GM04504 (cell line): Measurements from ENCODE around the gene TMEM63B.
"Not testable (repeated sequence)": the region's sequence is repeated elsewhere in the genome, so short reads cannot be mapped to it uniquely, and the experiment has no call there.

Experiments used
- DNase-seq: peaks from one replicate; pipeline ENCODE4 v3.0.0-alpha.2; 2012; ENCODE audit warnings: low read depth

Gene TMEM63B

DNA sequence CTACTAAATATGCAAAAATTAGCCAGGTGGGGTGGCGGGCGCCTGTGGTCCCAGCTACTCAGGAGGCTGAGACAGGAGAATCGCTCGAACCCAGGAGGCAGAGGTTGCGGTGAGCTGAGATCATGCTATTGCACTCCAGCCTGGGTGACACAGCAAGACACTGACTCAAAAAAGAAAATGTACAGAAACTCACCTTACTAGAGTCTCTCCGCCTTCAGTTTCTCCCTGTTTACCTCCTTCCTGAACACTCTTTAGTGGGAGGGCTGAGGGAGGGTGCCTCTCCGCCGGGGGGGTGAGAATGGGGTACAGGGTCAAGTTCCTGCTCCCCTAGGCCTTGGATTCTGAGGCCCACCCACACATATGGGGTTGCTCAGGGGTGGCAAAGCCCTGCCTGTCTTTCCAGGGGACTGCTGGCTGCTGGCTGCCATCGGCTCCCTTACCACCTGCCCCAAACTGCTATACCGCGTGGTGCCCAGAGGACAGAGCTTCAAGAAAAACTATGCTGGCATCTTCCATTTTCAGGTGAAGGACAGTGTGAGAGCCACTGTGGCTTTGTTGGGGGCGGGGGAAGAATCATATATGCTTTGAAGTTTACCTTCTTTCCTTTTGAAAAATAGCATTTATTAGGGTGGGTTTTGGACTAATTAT is 44.7 kb downstream of the TMEM63B start:
- no peak for DNase-seq

DNA sequence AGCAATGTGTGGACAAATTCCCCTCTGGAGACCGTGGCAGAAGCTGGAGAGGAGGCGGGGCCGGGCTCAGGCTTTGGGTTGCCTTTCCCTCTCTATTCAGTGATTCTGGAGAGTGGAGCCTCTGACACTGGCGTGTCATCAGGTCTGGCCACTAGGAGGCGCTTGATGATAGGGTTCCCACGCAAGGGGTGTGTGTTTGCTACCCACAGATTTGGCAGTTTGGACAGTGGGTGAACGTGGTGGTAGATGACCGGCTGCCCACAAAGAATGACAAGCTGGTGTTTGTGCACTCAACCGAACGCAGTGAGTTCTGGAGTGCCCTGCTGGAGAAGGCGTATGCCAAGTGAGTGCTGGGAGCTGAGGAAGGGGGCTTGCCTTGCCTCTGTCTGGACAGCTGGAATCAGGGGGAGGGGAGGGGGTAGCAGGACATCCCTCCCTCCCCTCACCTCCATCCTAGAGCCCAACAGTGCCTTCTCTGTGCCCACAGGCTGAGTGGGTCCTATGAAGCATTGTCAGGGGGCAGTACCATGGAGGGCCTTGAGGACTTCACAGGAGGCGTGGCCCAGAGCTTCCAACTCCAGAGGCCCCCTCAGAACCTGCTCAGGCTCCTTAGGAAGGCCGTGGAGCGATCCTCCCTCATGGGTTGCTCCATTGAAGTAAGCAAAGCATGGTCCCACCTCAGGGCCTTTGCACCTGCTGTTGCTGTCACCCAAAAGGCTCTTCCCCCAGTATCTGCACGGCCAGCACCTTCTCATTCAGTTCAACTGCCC is 45.6 kb downstream of the TMEM63B start:
- peak; percentile 51 for DNase-seq

DNA sequence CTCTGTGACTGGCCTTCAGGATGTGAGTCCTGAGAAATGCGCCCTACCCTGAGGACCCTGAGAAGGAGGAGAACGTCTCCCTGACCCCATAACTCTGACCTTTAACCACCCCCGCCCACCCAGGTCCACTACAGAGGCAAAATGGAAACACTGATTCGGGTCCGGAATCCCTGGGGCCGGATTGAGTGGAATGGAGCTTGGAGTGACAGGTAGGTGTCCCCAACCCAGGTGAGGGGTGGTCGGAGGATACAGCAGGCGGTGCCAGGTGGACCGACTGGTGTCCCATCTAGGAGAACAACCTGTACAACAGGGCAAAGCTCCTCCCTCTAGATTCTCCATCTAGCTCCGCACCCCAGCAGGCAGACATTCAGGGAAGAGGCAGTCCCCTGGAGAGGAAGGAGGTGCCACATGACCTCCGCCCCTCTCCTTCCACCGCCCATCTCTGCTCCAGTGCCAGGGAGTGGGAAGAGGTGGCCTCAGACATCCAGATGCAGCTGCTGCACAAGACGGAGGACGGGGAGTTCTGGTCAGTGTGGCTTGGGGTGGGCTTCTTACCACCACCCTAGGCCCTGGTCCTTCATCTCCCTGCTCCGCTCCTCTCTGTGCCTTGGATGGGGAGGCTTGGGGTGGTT is 48.9 kb downstream of the TMEM63B start:
- no peak for DNase-seq

DNA sequence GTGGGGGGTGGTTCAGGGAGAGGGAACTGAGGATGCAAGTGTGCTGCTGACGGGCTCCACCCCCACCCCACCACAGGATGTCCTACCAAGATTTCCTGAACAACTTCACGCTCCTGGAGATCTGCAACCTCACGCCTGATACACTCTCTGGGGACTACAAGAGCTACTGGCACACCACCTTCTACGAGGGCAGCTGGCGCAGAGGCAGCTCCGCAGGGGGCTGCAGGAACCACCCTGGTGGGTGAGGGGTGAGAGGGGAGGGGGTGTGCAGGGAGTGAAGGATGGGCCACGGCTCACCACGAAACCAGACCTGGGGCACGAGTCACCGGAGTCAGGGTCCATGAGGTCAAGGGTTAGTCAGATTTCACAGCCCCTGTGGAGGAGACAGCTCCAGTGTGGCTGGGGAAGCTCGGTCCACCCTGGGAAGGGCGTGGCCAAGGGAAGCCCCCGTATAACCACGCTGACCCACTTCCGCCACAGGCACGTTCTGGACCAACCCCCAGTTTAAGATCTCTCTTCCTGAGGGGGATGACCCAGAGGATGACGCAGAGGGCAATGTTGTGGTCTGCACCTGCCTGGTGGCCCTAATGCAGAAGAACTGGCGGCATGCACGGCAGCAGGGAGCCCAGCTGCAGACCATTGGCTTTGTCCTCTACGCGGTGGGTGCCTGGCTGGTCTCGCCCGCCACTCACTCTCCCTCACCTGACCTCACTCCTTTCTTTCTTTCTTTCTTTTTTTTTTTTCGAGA is 49.6 kb downstream of the TMEM63B start:
- DNase-seq = no peak

DNA sequence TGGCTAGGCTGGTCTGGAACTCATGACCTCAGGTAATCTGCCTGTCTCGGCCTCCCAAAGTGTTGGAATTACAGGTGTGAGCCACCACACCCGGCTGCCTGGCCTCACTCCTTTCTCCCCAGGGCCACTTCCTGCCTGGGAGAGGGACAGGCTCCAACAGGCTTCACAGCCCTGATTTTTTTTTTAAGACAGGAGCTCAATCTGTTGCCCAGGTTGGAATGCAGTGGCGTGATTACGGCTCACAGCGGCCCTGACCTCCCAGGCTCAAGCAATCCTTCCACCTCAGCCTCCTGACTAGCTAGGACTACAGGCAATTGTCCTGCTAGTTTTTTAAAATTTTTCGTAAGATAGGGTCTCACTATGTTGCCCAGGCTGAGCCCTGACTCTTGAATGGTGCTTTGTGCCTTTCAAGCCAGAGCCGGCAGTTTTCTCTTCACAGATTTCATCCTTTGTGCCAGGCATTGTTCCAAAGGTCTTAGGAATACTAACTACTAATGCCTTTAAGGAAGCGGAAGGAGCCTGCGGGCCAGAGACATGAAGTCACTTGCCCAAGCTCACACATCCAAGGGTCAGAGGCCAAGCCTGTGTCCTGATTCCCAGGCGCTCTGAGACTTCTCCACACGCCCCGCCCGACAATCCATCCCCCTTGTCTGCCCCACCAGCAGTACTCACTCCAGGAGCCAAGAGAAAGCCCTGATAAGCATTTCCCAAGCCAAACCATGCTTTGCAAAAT is 50.5 kb downstream of the TMEM63B start:
- peak; percentile 3 for DNase-seq

DNA sequence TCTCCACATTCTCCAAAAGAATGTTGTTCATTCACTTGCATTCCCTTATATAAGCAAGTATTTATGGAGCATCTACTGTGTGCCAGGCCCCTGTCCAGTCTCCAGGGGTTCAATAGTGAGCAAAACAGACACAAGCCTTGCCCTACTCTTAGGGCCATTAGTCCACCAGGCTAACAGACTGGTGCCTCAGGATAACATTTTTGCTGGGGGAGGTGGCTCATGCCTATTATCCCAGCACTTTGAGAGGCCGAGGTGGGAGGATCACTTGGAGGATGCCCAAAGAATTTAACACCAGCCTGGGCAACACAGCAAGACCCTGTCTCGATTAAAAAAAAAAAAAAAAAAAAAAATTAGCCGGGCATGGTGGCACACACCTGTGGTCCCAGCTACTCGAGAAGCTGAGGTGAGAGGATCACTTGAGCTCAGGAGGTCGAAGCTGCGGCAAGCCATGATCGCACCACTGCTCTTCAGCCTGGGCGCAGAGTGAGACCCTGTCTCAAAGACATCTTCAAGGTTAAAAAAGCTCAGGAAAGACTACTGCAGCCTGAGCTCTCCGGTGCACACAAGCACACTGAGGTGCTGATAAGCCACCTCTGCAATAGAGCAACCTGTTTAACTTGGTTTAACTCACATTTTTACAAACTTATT is 51.2 kb downstream of the TMEM63B start:
- DNase-seq = no peak

DNA sequence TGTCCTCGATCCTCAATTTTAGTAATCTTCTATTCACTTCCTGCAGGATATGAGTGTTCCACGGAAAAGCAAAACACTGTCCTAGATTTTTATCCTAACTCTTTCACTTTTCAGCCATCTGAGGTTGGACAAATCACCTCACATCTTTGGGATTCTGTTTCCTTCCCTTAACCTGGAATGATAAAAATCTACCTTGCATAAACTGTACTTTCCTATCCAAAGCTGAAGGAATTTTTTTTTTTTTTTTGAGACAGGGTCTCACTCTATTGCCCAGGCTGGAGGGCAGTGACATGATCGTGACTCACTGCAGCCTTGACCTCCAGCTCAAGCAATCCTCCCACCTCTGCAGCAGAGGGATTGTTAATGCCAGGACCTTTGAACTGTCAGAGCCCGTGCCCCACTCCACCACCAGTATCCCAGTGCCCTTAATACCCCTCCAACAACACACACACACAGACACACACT is 51.8 kb downstream of the TMEM63B start:
- no peak for DNase-seq

DNA sequence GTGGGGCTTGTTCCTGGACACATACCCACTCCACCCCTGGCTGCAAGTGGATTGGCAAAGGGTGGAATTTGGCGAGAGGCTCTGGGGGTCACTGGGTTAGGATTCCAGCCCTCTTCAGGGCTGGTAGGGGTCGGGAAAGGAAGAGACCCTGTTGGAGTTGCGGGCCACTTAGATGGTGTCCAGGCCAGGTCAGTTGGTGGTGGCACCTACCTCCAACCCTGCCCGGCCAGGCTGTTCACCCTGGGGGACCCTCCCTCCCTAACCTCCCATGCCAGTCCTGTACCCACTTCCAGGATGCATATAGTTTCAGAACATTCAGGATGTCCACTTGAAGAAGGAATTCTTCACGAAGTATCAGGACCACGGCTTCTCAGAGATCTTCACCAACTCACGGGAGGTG is 52.3 kb downstream of the TMEM63B start:
- DNase-seq = no peak

DNA sequence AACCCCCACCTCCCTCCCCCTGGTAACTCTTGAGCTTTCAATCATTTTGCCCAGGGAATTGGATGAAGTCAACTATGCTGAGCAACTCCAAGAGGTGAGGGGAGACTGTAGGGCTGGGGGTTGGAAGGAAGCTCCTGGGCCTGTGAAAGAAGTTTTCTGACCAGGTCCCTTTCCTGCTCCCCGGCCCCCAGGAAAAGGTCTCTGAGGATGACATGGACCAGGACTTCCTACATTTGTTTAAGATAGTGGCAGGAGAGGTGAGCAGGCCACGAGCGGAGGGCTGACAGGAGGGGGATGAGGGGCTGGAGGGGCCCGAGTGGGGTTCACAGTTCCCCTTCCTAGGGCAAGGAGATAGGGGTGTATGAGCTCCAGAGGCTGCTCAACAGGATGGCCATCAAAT is 53.1 kb downstream of the TMEM63B start:
- DNase-seq = no peak

DNA sequence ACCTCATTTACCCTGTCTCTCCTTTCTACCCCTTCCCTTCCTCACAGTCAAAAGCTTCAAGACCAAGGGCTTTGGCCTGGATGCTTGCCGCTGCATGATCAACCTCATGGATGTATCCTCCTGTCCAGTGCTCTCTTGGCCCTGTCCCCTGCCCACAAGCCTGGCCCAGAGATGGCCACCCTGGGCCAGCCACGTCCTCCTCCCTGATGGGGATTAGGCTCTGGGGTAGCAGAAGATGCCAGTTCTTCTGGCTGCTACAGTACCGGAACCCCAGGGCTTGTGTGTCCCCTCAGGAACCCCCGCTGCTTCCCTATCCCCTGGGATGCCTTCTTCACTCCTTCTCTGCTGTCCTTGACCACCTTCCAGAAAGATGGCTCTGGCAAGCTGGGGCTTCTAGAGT is 53.5 kb downstream of the TMEM63B start:
- no peak for DNase-seq

DNA sequence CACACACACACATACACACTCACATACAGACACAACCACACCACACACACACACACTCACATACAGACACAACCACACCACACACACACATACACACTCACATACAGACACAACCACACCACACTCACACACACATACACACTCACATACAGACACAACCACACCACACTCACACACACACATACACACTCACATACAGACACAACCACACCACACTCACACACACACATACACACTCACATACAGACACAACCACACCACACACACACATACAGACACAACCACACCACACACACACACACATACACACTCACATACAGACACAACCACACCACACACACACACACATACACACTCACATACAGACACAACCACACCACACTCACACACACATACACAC is 54.4 kb downstream of the TMEM63B start:
- not testable (repeated sequence) for DNase-seq

DNA sequence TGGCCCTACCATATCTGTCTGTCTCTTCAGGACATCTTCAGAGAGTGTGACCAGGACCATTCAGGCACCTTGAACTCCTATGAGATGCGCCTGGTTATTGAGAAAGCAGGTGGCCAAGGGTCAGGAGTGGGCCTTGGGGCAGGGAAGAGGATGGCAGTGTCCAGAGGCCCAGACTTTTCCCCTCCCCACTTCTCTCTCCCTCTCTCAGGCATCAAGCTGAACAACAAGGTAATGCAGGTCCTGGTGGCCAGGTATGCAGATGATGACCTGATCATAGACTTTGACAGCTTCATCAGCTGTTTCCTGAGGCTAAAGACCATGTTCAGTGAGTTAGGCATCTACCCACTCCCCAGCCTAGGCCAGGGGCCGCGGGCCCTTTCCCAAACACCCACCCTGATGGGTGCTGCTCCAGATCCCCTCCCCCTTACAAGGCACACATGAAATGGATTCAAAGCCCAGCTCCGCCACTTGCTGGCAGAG is 55.6 kb downstream of the TMEM63B start:
- DNase-seq = no peak

DNA sequence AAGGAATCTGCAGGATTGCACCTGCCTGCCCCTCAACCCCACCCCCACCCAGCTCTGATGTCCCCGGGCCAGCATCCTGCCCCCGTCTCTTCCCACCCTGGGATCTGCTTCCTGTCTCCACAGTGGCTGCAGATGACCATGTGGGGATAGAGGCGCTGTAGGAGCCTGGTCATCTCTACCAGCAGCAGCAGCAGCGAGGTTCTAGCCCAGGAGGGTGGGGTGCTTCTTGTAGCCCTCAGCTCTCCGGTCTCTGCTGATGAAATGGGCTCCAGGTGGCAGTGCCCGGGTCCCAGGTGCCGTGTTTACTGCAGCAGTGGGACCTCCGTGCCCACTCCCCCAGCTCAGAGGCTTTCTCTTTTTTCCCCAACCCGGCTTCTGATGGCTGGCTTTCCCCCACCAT is 56.4 kb downstream of the TMEM63B start:
- no peak for DNase-seq

DNA sequence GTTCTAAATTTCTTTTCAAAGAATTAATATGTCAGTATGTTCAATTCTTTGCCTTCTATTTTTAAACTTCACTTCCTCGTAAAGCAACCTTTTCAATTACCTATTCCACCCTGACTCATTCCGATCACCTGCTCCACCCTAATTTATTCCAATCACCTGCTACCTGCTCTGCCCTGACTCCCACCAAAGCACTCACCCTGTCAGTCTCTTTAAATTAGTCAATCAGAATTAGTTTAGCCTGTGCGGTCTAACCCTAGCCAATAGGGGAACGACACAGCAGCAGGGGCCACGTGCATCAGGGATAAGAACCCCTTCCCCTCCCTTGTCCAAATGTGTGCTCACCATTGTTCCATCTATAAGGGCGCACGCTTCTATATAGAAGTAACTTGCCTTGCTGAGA is 58.0 kb downstream of the TMEM63B start:
- DNase-seq = not testable (repeated sequence)

DNA sequence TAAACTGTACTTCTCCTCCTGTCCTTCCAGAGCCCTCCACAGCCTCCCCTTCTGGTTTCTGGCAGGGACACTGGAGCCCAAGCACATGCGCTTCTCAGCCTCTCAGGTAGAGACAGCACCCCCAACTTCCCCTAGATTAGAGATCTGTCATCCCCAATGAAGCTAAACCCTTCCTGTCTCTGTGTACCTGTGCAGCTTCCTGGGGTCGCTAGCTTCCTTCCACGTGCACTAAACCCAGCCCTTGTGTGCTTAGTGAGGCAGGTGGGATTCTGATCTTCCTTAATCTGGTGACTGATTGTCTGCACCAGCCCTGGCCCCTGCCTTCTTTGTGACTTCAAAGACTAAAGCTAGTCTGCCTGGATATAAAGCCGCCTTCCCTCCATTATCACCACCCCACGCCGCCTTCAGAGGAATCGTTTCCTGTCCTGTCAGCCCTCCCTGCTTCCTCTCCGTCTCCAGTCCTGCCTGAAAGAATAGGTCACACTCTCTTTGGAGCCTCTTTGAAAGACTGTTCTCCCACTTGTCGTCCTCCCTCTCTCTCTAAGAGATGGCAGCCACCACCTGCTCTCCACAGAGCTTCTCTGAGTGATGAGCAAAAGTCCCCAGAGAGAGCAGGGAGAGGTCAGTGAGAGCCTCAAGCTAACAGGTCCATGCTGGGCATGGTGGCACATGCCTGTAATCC is 58.7 kb downstream of the TMEM63B start:
- no peak for DNase-seq

DNA sequence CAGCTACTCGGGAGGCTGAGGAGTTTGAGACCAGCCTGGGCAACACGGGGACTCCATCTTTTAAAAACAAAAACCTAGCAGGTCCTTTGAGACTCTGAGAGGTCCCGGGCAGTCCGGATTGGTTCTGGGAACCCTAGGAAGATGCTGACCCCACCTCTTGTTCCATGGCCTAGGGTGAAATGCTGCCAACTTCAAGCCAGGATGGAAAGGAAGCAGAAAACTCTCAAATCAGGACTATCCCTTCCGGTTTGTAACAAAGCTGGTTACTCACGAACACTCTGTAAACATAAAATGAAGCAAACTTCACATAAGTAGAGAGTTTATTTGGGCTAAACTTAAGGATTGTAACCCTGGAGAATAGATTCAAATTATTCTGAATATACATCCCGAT is 59.3 kb downstream of the TMEM63B start:
- no peak for DNase-seq

DNA sequence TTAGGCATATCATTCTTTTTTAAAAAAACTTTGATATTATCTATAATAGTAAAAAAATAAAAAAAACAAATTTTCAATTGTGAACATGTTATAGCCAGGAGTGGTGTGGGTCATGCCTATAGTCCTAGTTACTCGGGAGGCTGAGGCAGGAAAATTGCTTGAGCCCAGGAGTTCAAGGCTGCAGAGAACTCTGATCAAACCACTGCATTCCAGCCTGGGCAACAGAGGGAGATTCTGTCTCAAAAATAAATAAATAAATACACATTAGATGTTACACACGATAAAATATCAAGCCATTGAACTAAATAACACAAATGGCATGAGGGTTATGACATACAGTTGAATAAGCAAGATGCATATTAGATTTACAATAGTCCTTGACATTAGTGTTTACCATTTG is 61.5 kb downstream of the TMEM63B start:
- DNase-seq = no peak

DNA sequence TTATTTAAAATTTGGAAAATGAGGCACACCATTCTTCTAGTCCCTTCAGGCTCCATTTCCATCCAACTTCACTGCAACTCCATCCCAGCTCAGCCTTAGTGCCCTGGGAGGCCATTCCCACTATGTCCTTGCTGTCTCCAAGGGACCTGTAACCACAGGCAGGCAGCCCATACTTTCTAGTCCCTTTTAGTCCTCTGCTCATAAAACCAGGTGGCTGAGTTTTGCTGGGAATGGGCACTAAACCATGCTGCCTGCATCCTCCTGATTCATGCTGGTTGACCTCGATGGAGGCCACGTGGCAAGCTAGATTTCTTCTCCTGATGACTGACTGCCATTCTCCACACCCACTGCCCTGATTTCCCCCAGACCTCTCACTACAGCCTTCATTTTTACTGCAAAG is 61.9 kb downstream of the TMEM63B start:
- no peak for DNase-seq

DNA sequence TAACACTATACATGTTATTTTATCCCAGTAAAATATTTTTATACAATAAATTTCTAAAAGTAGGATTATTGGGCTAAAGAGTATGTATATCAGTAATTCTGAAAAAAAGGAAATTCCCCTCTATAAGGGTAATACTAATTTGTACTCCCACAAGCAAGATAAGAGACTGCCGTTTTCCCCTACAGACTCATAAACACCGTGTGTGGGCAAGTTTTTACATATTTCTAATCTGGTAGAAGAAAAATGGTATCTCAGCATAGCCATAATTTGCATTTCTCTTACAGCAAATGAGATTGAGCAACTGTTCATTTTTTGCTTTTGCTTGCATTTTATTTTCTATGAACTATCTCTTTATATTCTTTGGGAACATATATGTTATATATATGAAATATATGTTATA is 63.4 kb downstream of the TMEM63B start:
- DNase-seq = no peak

DNA sequence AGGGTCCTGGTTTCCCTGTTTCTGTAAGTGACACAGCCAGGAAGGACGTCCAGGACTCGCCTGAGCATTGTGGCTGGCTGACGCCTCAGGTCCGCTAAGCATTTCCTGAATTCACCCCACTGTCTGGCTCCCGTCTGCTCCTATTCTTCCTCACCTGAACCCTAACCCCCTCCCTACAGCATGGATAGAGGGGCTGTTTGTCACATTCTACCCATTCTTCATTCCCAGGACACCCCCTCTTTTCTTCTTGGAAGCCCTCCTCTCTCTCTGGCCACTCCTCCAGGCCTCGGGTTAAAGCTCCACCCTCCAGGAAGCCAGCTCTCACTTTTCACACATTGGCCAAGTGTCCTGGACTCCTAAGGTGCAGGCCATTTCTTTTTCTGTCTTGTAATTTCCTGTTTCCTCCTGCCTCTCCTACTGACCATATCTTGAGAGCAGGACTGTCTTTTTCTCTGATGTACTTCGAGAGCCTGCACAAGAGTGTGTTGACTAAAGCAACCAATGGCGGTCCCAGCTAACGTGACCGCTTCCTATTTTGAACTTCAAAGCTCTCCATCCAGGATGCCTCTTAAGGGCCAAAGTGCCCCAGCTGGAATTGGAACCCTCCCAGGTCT is 65.2 kb downstream of the TMEM63B start:
- no peak for DNase-seq
